GM19240 (cell line): Measurements from ENCODE around the gene ZNF234.
"Not testable (repeated sequence)": the region's sequence is repeated elsewhere in the genome, so short reads cannot be mapped to it uniquely, and the experiment has no call there.

Source experiments
- DNase-seq: peaks from one replicate; pipeline ENCODE4 v3.0.0; 2011; ENCODE audit warnings: low spot score; ENCODE audit not compliant: insufficient read length

ZNF234 gene

DNA sequence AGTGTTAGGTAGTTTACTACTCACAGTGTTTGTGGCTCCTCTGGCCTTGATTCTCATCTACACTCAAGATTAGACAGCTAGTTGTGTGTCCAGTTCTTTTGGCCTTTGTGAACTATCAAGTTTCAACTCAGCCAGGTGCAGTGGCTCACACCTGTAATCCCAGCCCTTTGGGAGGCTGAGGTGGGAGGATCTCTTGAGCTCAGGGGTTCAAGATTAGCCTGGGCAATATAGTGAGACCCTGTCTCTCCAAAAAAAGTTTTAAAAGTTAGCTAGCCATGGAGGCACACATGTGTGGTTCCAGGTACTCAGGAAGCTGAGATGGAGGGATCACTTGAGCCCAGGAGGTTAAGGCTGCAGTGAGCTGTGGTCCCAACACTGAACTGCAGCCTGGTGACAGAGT is 39.6 kb downstream of the ZNF234 start:
- no peak for DNase-seq

DNA sequence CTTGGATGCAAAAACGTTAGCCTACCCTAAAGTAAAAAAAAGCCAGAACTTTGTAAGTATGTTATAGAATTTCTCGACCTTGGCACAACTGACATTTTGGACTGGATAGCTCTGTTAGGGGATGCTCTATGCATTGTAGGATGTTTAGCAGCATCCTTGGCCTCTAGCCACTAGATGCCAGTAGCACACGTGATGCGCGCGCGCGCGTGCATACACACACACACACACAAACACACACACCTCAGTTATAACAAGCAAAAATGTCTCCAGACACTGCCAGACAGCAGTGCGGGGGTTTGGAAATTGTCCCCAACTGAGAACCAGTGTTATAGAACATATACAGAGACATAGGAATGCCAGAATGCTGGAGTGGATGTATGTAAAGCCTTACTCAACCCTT is 40.8 kb downstream of the ZNF234 start:
- no peak for DNase-seq

DNA sequence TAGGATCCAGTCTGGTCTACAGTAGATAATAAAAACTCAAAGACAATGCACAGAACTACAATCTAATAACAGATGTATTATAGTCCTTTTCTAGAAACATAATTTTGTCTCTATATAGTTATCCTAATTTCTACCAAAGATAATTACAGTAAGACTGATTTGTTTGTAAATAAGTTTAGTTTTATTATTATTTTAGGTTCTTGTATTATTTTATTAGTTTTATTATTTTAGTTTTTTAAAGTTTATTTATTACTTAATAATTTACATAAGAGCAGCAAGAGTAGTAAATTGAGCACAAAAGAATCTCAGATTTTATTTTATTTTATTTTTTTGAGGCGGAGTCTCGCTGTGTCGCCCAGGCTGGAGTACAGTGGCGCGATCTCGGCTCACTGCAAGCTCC is 48.7 kb downstream of the ZNF234 start:
- no peak for DNase-seq

DNA sequence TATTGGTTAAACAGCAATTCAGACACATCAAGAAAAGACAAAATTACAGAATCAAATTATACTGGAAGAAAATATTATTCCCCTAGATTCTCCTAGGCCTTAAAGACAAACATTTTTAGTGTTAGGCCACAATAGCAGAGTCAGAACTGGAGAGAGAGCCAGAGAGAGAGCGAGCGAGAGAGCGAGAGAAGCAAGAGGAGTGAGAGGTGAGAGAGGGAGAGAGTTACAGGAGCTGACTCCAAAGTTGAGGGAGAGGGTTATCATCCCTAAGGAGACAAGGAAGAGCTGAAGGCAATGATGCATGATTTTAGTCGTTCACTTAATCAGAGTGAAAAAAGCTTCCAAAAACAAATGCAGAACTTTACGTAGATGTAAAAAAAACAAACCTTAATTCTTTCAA is 50.8 kb downstream of the ZNF234 start:
- no peak for DNase-seq

DNA sequence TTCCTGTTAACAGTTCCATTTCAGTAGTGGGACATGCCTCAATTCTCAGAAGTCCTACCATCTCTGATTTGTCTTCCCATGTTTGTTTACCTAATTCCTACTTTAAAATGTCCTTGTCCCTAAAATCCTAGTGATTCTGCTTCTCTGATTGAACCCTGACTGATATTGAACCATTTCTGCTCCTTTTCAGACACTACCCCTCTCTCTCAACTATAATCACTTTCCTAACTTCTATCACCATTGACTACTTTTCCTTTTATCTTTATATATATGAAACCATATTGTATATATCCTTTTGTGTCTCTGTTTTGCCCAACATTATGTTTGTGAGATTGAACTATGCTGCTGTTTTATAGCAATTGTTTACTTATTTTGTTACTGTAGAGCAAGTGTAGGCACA is 55.4 kb downstream of the ZNF234 start:
- no peak for DNase-seq

DNA sequence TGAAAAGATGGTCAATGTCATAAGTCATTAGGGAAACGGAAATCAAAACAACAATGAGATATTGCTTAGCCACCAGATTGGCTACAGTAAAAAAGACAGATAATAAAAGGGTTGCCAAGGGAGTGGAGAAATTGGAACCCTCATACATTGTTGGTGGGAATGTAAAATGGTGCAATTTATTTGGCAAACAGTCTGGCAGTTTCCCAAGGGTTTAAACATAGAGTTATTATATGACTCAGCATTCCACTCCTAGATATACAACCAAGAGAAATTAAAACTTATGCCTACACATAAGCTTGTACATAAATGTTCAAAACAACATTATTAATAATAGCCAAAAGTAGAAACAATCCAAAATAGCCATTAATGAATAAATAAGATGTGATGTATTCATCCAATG is 61.1 kb downstream of the ZNF234 start:
- DNase-seq, result no peak

DNA sequence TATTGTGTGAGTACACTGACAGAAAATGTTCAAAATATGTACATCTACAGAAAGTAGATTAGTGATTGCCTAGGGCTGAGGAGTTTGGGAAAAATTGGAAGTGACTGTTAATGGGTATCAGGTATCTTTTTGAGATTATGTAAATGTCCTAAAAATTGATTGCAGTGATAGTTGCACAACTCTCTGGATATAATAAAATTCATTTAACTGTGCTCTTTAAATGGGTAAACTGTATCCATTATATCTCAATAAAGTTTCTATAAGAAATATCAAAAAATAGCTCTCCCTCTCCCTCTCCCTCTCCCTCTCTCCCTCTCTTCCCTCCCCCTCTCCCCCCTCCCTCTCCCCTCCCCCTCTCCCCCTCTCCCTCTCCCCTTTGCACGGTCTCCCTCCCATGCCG is 61.6 kb downstream of the ZNF234 start:
- no peak for DNase-seq

DNA sequence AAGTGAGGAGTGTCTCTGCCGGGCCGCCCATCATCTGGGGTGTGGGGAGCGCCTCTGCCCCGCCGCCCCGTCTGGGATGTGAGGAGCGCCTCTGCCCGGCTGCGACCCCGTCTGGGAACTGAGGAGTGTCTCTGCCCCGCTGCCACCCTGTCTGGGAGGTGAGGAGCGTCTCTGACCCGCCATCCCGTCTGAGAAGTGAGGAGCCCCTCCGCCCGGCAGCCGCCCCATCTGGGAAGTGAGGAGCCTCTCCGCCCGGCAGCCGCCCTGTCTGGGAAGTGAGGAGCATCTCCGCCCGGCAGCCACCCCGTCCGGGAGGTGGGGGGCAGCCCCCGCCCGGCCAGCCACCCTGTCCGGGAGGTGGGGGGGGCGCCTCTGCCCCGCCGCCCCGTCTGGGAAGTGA is 62.5 kb downstream of the ZNF234 start:
- not testable (repeated sequence) for DNase-seq

DNA sequence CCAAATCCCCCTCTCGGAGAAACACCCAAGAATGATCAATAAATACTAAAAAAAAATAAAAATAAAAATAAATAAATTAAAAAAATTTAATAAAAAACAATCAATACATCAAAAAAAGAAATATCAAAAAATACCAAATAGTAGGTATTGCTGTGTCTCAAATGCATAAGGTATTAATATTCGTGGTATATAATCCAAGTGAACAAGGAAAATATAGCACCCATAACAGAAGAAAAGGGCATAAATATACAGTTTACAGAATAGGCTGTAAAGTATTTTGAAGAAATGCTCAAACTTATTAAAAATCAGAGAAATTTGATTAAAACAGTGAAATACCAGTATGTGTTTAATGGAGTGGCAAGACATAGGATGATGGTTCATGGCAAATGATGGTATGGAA is 63.4 kb downstream of the ZNF234 start:
- DNase-seq, result no peak

DNA sequence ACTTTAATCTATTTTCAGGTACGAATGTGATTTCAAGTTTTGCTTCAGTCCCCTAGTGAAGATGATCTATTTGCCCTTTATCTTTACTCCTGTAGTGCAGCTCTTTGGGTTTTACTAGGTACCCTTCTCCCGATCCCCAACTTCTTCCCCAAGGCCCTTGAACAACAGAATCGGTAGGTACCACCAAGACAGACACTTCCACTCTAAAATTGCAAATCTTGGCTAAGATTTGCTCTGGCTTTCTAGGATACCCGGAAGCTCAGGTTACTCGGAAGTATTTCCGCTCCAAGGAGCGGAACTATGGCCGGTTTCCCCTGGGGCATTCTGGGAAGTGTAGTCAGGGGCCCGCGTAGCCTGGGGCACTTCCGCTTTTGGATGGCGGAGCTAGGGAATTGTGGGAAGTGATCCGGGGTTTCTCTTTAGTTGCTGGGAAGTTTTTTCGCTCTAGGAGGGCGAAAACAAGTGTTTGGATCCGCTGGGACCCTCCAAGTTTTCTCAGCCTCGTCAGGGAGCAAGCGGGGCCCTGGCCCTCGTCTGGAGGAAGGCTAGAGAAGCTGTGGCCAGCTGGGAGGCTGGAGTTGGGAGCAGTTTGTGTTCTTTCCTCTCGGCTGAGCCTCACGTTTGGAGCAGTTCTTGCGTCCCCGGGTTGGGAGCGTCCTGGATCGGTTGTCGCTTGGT is 65.9 kb downstream of the ZNF234 start:
- DNase-seq, result peak; percentile 72
